ENCODE measurements around the gene NTF4.

Gene NTF4

GRCh38 chr19:49019242-49019932 lies 45.2 kb downstream of the NTF4 start:
- peak; percentile 38 to 87 (median 63) for DNase-seq

GRCh38 chr19:49018388-49019241 lies 46.0 kb downstream of the NTF4 start:
- peak in 1 of 3 experiments; percentile 47 for DNase-seq

GRCh38 chr19:49017666-49018351 lies 46.8 kb downstream of the NTF4 start:
- DNase-seq: peak; percentile 26 to 72 (median 60)

GRCh38 chr19:49017041-49017665 lies 47.5 kb downstream of the NTF4 start, which contains the start of gene LHB:
Gene LHB (minus strand): TSS chr19:49017091. CDS start chr19:49017081, 10 bp downstream.
- DNase-seq: no peak

GRCh38 chr19:49016067-49016839 lies 48.4 kb downstream of the NTF4 start:
- DNase-seq: no peak

GRCh38 chr19:49014870-49015255 lies 49.8 kb downstream of the NTF4 start:
- no peak for DNase-seq

- no peak for DNase-seq
Observed at GRCh38 chr19:49014123-49014869, 50.3 kb downstream of the NTF4 start.

GRCh38 chr19:49011194-49011593 lies 53.4 kb downstream of the NTF4 start:
- no peak for DNase-seq

Measured in NCI-H1417 (cell line).